Activated T-helper 17 cell treated with anti-CD3 and anti-CD28 coated beads, Interleukin-2, amount 50 U/mL, for 72 hours (primary cell): ENCODE data around the gene ABLIM2. TPM values are rescaled to one million over a fixed set of nuclear protein-coding genes. Genes with fewer than 3 reads are reported as not detected.

Experiments used
- ATAC-seq: fragments of 150-1000 bp; cut with Tn5 transposase; replicated peaks from 2 replicates; pipeline ENCODE4 v1.10.0; 2021; ENCODE audit warnings: mild to moderate bottlenecking, moderate library complexity
- H3K27ac Mint-ChIP-seq: one replicate; pipeline ENCODE4 v1.8.0; 2022; ENCODE audit warnings: mixed read lengths
- H3K27me3 Mint-ChIP-seq: one replicate; pipeline ENCODE4 v1.8.0; 2022; ENCODE audit warnings: mixed read lengths
- H3K36me3 Mint-ChIP-seq: one replicate; pipeline ENCODE4 v1.8.0; 2022; ENCODE audit warnings: low read depth, mild to moderate bottlenecking, mixed read lengths
- H3K4me1 Mint-ChIP-seq: one replicate; pipeline ENCODE4 v1.8.0; 2022; ENCODE audit warnings: mixed read lengths
- H3K4me3 Mint-ChIP-seq: one replicate; pipeline ENCODE4 v1.8.0; 2022; ENCODE audit warnings: mild to moderate bottlenecking, mixed read lengths
- H3K9me3 Mint-ChIP-seq: one replicate; pipeline ENCODE4 v1.8.0; 2022; ENCODE audit warnings: mixed read lengths
- total RNA-seq, 2 donors: library from RNA; stranded (reverse); gene quantifications; one replicate each; pipeline ENCODE4 v1.2.3, GENCODE V29; 2022

ABLIM2 gene
- total RNA-seq, 2 donors from 2014 or later, result 0.53 to 0.82 TPM

GRCh38 chr4:8076023-8076422 is 82.6 kb downstream of the ABLIM2 start:
- H3K36me3 Mint-ChIP-seq, result no peaks in the 10 kb centered on the region
- no peaks in the 10 kb centered on the region for H3K27me3 Mint-ChIP-seq

GRCh38 chr4:8073206-8073863 is 85.3 kb downstream of the ABLIM2 start:
- H3K27me3 Mint-ChIP-seq, result no peaks in the 10 kb centered on the region
- no peak overlapping the region for H3K27ac Mint-ChIP-seq
- H3K4me3 Mint-ChIP-seq, result no peak overlapping the region
- no peak for ATAC-seq
- no peaks in the 10 kb centered on the region for H3K9me3 Mint-ChIP-seq
- H3K4me1 Mint-ChIP-seq, result no peaks in the 10 kb centered on the region
- no peaks in the 10 kb centered on the region for H3K36me3 Mint-ChIP-seq

More at GRCh38 chr4:8076023-8076422, 82.6 kb downstream of the ABLIM2 start:
- no peak overlapping the region for H3K4me3 Mint-ChIP-seq
- no peaks in the 10 kb centered on the region for H3K9me3 Mint-ChIP-seq
- H3K27ac Mint-ChIP-seq, result no peak overlapping the region
- no peak for ATAC-seq
- no peaks in the 10 kb centered on the region for H3K4me1 Mint-ChIP-seq

- Mint-ChIP-seq H3K9me3 (no peaks in the 10 kb centered on the region), H3K27ac (no peak overlapping the region), H3K4me3 (no peak overlapping the region), H3K4me1 (no peaks in the 10 kb centered on the region), H3K36me3 (no peaks in the 10 kb centered on the region), H3K27me3 (no peaks in the 10 kb centered on the region)
- ATAC-seq, result no peak
Observed at GRCh38 chr4:8072235-8072968, 86.2 kb downstream of the ABLIM2 start.

DNA sequence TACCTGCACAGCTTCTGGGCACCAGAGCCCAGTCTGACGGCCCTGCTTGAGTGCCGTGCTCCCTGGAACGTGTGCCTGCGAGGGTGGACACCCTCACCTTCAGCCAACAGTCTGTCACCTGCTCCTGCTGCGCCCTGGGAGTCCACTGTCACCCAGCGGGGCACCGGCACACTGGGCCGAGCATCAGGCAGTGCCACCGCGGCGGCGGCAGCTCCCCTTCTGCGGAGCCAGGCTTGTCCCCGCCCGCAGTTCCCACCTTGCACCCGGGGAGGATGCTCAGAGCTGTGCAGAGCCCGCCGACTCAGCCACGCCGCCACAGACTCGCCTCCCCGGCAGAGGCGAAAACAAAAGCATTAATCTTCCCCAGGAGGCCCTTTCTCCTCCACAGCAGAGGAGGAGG is 86.8 kb downstream of the ABLIM2 start:
- no peaks in the 10 kb centered on the region for H3K27me3 Mint-ChIP-seq
- ATAC-seq, result no peak
- no peak overlapping the region for H3K27ac Mint-ChIP-seq
- H3K4me1 Mint-ChIP-seq, result no peaks in the 10 kb centered on the region
- no peak overlapping the region for H3K4me3 Mint-ChIP-seq
- no peaks in the 10 kb centered on the region for H3K36me3 Mint-ChIP-seq
- H3K9me3 Mint-ChIP-seq, result no peaks in the 10 kb centered on the region

DNA sequence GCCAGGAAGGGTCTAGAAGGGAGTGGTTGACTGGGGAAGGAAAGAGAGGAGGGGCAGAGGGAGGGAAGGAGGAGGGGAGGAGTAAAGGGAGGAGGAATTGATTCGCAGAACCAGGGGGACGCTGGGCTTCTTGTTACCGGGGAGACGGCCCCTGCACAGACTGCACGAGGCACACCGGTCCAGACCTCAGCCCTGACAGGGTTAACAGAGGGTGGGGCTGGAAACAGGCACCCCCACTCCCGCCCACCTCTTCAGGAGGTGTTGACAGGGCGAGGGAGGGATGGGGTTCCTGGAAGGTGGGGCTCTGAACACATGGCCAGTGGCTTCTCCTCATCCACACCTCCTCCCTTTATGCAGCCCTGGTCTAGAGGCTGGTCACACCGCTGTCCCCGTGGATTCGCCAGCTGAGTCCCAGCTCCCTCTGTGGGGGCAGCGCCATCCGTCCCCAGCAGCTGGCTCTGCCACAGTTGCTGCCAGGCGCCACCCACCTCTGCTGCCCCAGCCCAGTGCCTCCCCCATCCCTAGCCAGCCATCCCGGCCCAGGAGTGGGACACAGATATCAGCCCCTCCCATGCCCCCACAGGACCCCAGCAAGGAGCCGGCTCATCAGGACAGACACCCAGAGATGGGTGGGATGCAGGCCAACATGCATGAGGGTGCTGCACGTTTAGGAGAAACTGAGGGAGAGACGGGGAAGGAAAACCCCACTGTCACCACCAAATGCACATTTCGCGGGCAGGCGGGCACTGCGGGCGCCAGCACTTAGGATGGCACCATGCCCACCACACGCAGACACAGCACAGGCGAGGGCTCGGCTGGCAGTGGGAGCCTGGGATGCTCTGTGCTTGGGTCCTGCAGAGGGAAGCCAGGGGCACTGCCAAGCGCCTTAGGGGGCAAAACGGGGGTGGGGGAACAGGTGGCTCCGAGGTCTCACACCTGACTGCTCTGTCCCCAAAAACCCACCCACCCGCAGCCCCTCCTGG is 87.6 kb downstream of the ABLIM2 start:
- Mint-ChIP-seq H3K27me3 (no peaks in the 10 kb centered on the region), H3K4me1 (no peaks in the 10 kb centered on the region), H3K36me3 (no peaks in the 10 kb centered on the region), H3K27ac (no peak overlapping the region), H3K9me3 (no peaks in the 10 kb centered on the region), H3K4me3 (no peak overlapping the region)
- ATAC-seq, result no peak

DNA sequence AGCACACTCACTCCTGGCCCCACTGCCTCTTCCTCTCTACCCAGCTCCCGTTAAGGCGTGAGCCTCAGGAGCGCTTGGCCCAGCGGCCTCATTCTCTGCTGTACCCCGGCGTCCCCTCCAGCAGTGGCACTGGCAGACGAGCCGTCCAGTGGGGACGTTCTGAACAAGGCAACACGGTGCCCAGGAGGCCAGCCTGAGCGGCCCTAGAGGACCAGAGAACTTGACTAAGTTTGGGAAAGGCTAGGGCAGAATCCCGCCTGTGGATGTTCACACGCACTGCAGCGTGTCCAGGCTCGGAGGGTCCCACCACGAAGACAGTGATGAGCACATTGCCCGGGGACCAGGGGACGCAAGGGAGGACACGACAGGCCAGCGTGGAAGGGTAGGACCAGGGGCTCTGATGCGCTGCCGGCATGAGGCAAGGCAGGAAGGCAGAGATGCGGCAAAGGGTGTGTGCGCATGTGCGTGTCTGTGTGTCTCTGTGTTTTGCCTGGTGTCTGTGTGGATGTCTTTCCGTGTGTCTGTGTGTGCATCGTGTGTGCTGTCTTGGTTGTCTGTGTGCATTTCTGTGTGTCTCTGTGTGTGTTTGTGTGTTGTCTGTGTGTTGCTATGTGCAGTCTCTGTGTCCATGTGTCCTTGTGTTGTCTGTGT is 89.4 kb downstream of the ABLIM2 start:
- Mint-ChIP-seq H3K27ac (no peak overlapping the region), H3K27me3 (no peaks in the 10 kb centered on the region), H3K4me3 (no peak overlapping the region), H3K4me1 (no peaks in the 10 kb centered on the region), H3K36me3 (no peaks in the 10 kb centered on the region), H3K9me3 (peaks cover 7% of the 10 kb centered on the region)
- no peak for ATAC-seq

DNA sequence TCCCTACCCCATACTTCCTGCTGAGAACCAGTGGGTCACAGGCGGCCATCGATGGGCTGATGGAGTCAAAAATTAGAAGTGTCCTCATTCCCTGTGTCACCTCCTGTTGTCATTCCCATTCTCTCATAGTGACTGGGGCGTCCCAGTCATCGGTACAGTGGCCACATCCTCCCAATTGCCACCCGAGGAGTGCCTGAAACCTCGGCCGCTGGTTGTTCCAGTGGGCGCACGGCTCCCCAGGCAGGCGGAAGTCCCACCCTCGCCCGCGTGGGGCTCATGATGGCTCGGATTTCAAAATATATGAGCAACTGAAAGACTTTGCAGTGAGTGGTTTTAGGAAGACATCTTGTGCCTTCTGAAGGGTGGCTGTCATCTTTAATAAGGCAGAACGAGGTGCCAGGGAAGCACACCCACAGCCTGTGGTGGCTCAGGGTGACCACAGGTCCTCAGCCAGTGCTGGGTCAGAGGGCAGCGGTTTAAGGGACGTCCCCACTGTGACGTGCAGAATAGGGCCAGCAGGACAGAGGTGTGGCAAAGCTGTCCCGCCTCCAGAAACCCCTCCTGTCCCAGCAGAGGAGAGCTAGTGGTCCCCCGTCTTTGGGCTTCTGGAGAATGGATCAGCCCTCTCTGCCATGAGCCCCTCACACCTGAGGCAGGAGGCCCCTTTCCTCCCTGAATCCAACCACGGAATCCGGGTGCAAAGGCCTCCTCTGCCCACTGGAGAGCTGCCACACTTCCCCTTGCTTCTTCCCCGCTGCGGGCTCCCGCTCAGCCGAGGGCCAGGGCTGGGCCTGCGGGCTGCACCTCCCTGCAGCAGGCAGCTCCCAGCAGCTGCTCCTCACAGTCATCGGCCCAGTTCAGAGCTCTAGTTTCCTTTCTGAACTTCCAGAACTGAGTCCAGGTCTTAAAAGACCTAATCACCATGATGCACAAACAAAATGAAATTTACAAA is 90.4 kb downstream of the ABLIM2 start:
- Mint-ChIP-seq H3K4me3 (no peak overlapping the region), H3K27me3 (no peaks in the 10 kb centered on the region), H3K4me1 (no peaks in the 10 kb centered on the region), H3K27ac (no peak overlapping the region), H3K36me3 (no peaks in the 10 kb centered on the region), H3K9me3 (peaks cover 13% of the 10 kb centered on the region)
- ATAC-seq, result no peak

DNA sequence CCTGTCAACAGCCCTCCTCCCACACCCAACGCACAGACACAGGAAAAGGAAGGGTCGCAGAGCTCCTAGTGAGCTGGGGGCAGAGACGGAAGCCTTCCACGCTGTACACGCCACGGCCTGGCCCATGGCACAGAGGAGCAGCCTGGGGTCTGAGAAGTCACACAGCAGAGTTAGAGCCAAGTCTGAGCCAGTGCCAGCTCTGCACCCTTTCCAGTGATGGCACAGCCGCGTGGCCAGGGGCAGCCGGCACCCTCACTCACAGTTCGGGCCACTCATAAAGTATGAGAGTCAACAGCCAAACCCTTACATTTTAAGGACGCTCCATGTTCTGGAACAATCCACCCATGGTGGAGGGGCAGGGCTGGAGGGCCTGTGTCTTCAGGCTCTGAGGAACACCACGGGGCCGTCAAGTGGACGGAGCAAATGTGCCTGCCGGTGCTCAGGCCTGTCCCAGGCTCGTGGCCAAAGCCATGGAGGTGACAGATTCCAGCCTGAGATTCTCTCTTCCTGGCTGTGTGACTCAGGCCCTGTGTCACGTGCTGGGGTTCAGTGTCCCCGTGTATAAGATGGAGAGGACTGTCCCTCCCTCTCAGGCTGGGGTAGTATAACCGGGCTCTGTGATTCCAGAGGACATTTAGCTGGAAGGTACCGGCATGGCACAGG is 91.2 kb downstream of the ABLIM2 start:
- ATAC-seq, result no peak
- no peak overlapping the region for H3K27ac Mint-ChIP-seq

GRCh38 chr4:8066336-8066931 is 92.2 kb downstream of the ABLIM2 start:
- Mint-ChIP-seq H3K36me3 (no peaks in the 10 kb centered on the region), H3K9me3 (peaks cover 13% of the 10 kb centered on the region), H3K27me3 (no peaks in the 10 kb centered on the region), H3K27ac (no peak overlapping the region), H3K4me3 (no peak overlapping the region), H3K4me1 (no peaks in the 10 kb centered on the region)
- no peak for ATAC-seq

More for the DNA sequence above, 91.2 kb downstream of the ABLIM2 start:
- Mint-ChIP-seq H3K4me1 (no peaks in the 10 kb centered on the region), H3K9me3 (peaks cover 13% of the 10 kb centered on the region), H3K27me3 (no peaks in the 10 kb centered on the region), H3K36me3 (no peaks in the 10 kb centered on the region), H3K4me3 (no peak overlapping the region)

DNA sequence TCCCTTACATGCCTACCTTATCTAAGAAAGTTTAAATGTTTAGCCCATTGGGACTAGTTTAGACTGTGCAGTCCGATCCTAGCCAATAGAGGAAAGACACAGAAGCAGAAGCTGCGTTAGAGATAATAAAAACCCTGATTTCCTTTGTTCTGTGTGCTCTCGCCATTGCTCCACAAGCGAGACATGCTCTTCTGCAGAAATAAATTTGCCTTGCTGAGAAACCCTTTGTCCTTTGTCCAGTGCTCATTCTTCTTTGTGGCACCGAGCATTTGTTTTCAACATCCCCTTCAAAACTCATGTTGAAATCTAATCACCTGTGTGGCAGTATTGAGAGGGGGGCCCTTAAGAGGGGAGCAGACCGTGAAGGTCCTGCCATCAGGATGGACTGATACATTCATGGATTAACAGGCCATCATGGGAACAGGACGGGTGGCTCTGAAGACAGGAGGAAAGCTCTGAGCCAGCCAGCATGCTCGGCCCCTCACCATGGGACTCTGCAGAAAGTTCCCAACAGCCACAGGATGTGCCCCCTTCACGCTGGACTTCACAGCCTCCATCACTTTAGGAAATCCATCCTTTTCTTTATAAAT is 94.5 kb downstream of the ABLIM2 start:
- Mint-ChIP-seq H3K4me1 (no peaks in the 10 kb centered on the region), H3K27me3 (no peaks in the 10 kb centered on the region)

DNA sequence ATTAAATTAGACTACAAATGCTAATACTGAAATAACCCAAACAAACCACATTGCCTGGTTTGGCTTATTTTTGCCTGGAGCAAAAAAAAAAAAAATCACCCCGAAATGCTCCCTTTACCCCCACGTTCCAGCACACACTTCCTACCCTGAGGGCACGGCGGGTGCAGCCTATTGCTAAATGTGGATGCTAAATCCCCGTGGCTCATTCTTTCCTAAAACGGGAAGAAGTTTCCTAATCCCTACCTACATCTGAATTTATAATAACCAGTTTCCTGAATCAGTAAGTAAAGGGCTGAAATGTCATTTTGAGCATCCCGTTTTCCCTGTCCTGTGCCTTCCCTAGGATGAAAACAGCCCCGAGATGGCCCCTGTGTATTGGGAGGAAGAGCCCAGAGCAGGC is 97.0 kb downstream of the ABLIM2 start:
- Mint-ChIP-seq H3K36me3 (no peaks in the 10 kb centered on the region), H3K9me3 (peaks cover 13% of the 10 kb centered on the region), H3K27ac (no peak overlapping the region), H3K27me3 (no peaks in the 10 kb centered on the region), H3K4me3 (no peak overlapping the region), H3K4me1 (no peaks in the 10 kb centered on the region)
- no peak for ATAC-seq

More for the DNA sequence above, 94.5 kb downstream of the ABLIM2 start:
- Mint-ChIP-seq H3K4me3 (no peak overlapping the region), H3K27ac (no peak overlapping the region), H3K9me3 (peaks cover 13% of the 10 kb centered on the region), H3K36me3 (no peaks in the 10 kb centered on the region)
- ATAC-seq, result no peak

DNA sequence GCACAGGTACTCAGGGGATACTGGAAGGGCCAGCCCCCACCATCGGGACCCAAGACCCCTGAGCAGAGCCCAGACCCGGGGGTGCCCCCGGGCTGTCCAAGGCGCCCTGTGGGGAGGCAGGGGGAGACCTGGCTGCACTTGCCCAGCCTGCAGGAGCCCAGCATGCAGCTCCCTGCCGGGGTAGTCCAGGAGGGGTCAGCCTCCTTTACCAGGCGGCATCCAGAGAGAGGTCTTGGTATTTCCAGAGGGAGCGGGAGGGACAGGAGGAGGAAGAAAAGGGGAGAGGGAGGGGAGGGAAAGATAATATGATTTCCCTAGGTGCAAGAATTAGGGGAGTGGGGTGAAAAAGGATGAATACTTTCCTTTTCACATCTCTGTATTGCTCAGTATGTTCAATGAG is 97.5 kb downstream of the ABLIM2 start:
- Mint-ChIP-seq H3K36me3 (no peaks in the 10 kb centered on the region), H3K4me1 (no peaks in the 10 kb centered on the region), H3K4me3 (no peak overlapping the region), H3K9me3 (peaks cover 13% of the 10 kb centered on the region), H3K27ac (no peak overlapping the region), H3K27me3 (no peaks in the 10 kb centered on the region)
- no peak for ATAC-seq
